GM12878 (cell line): Measurements from ENCODE around the gene PRSS36. TPM values are rescaled to one million over a fixed set of nuclear protein-coding genes. Genes with fewer than 3 reads are reported as not detected.
A peak's percentile ranks its signal among the peaks of the same experiment; 100 is the strongest.

Experiments used
- BHLHE40 ChIP-seq, 2 experiments: fragments of 450-650 bp in 1 of 2; IDR thresholded peaks; 2 replicates each; pipeline ENCODE4 v1.6.1; 2011 to 2017; ENCODE audit warnings: low read depth in 2 of 2, borderline replicate concordance in 1 of 2, improper control_type of control experiment in 1 of 2, low read length in 1 of 2, mild to moderate bottlenecking in 1 of 2
- CBX3 ChIP-seq: fragments of 200-600 bp; sonication (generic); IDR thresholded peaks from 2 replicates; pipeline ENCODE4 v1.6.1; 2016; ENCODE audit warnings: low read depth, borderline replicate concordance
- ETV6 ChIP-seq, 2 experiments: fragments of 450-650 bp in 1 of 2; IDR thresholded peaks in 1 of 2; conservative IDR thresholded peaks in 1 of 2; 2 replicates each; pipeline ENCODE4 v1.6.1; 2014; ENCODE audit warnings: antibody characterized with exemption in 1 of 2, borderline replicate concordance in 1 of 2, low read depth in 1 of 2, mild to moderate bottlenecking in 1 of 2, moderate library complexity in 1 of 2
- EZH2 ChIP-seq: IDR thresholded peaks from 2 replicates; pipeline ENCODE4 v1.6.1; 2012; ENCODE audit warnings: low read depth, mild to moderate bottlenecking, control low read depth, inconsistent platforms, low read length, borderline replicate concordance; ENCODE audit not compliant: control insufficient read depth
- IKZF2 ChIP-seq, 2 experiments: fragments of 450-650 bp; IDR thresholded peaks; 2 replicates each; pipeline ENCODE4 v1.6.1; 2017; ENCODE audit warnings: mild to moderate bottlenecking in 2 of 2, moderate library complexity in 2 of 2
- IRF4 ChIP-seq: IDR thresholded peaks from 2 replicates; pipeline ENCODE4 v1.6.1; 2011; ENCODE audit warnings: low read depth, low read length
- MTA3 ChIP-seq: IDR thresholded peaks from 2 replicates; pipeline ENCODE4 v1.6.1; 2012; ENCODE audit warnings: low read length, inconsistent platforms, borderline replicate concordance
- MXI1 ChIP-seq: fragments of 150-350 bp; IDR thresholded peaks from 2 replicates; pipeline ENCODE4 v1.6.1; 2011; ENCODE audit warnings: low read depth, mild to moderate bottlenecking, inconsistent platforms, low read length, improper control_type of control experiment
- MYC ChIP-seq: IDR thresholded peaks from 2 replicates; pipeline ENCODE4 v1.6.1; 2011; ENCODE audit warnings: mild to moderate bottlenecking, low read length, moderate library complexity, inconsistent platforms; ENCODE audit not compliant: insufficient read depth, insufficient replicate concordance, insufficient read length, severe bottlenecking
- NBN ChIP-seq: fragments of 450-650 bp; IDR thresholded peaks from 2 replicates; pipeline ENCODE4 v1.6.1; 2016
- NFIC ChIP-seq: IDR thresholded peaks from 2 replicates; pipeline ENCODE4 v1.6.1; 2012; ENCODE audit warnings: low read depth, mild to moderate bottlenecking, inconsistent platforms, low read length, moderate library complexity
- POLR2A ChIP-seq: IDR thresholded peaks from 2 replicates; pipeline ENCODE4 v1.6.1; 2011; ENCODE audit warnings: low read depth, mild to moderate bottlenecking, low read length
- RUNX3 ChIP-seq: IDR thresholded peaks from 2 replicates; pipeline ENCODE4 v1.6.1; 2012; ENCODE audit warnings: low read length, inconsistent platforms
- TCF12 ChIP-seq: IDR thresholded peaks from 2 replicates; pipeline ENCODE4 v1.6.1; 2011; ENCODE audit warnings: low read depth, mild to moderate bottlenecking, low read length
- ZNF24 ChIP-seq: fragments of 450-650 bp; IDR thresholded peaks from 2 replicates; pipeline ENCODE4 v1.6.1; 2017; ENCODE audit warnings: antibody characterized with exemption, mild to moderate bottlenecking
- polyA plus RNA-seq, 11 experiments: library from polyadenylated mRNA; depleted of rRNA in 4 of 11; unstranded in 6 of 11; stranded (reverse) in 5 of 11; fragments of >200 nt; fragmentation: Nextera tagmentation in 4 of 11; fragmentation: Illumina TruSeq in 1 of 11; extraction: Ambion mirVana in 4 of 11; extraction: Trizol in 1 of 11; gene quantifications; 1 replicate in 1 of 11; 2 replicates in 10 of 11; pipeline versions ENCODE4 v1.2.1 to v1.2.3, GENCODE V29; 2011 to 2016; ENCODE audit warnings: inconsistent platforms in 2 of 11, missing spikeins in 2 of 11, low read depth in 1 of 11
- total RNA-seq, 4 experiments: library from RNA; depleted of rRNA in 3 of 4; stranded (reverse); fragments of >200 nt in 3 of 4; fragmentation: Illumina TruSeq in 1 of 4; extraction: Trizol in 1 of 4; gene quantifications; 2 replicates each; pipeline versions ENCODE4 v1.2.1 to v1.2.3, GENCODE V29; 2013 to 2021
- TF ChIP-seq, protein P1 (sequence below): IDR thresholded peaks from 2 replicates; pipeline ENCODE4 v1.6.1; 2012; ENCODE audit warnings: low read depth, low read length, improper control_type of control experiment
- TF ChIP-seq, protein P2 (sequence below): fragments of 450-650 bp; IDR thresholded peaks from 2 replicates; pipeline ENCODE4 v1.6.1; 2016; ENCODE audit warnings: mild to moderate bottlenecking, moderate library complexity, borderline replicate concordance
- TF ChIP-seq, protein P3 (sequence below): fragments of 450-650 bp; conservative IDR thresholded peaks from 2 replicates; pipeline ENCODE4 v1.6.1; 2017; ENCODE audit warnings: mild to moderate bottlenecking, moderate library complexity
- TF ChIP-seq, protein P4 (sequence below): IDR thresholded peaks from 2 replicates; pipeline ENCODE4 v1.6.1; 2011; ENCODE audit warnings: borderline replicate concordance, low read depth, mild to moderate bottlenecking, moderate library complexity, low read length; ENCODE audit not compliant: insufficient read depth, poor library complexity, severe bottlenecking
- TF ChIP-seq, protein P5 (sequence below): fragments of 450-650 bp; IDR thresholded peaks from 2 replicates; pipeline ENCODE4 v1.6.1; 2016; ENCODE audit warnings: mild to moderate bottlenecking

Gene PRSS36
- total and polyA plus RNA-seq, 10 of the 15 experiments (the other 5 are each of a cell fraction or from before 2014, with no cell fraction given) = 0.11 to 1.1 (median 0.17) TPM; not detected in 3

DNA sequence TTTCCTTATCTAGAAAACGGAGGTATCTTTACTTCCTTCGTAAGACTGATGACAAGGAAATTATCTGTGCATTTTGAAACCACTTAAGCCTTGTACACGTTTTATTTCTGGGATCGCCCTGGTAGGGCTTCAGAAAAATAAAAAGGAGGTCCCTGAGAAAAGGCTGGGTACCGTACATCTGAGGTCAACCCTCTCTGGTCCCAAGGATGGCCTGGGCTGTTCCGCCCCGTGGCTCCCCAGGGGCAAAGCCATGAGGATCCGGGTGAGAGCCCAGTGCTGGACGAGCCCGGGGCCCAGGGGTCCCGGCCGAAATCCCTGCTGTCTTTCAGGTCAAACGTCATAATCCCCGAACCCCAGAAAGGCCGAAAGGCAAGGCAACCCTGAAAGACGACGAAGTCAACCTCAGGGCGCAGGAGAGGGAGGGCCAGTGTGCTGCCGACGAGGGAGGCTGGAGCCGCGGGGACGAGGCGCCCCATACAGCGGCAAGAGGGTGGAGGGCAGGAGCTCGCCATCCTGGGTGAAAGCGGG lies 29.4 kb upstream of the PRSS36 start (continued):
- 0 out of 4 replicates have a peak, but pooled peaks of 1 of the 2 experiments have one; percentile 2 for TF ChIP-seq ETV6 (conservative IDR thresholded peaks at IDR 0.05 in 1 of 2, IDR thresholded peaks at IDR 0.05 in 1 of 2; ENCODE audit: borderline replicate concordance in 1 of 2, low read depth in 1 of 2)
- no peak for TF ChIP-seq BHLHE40 (IDR thresholded peaks at IDR 0.05; ENCODE audit: borderline replicate concordance in 1 of 2, low read depth in 2 of 2, low read length in 1 of 2)
- no peak for TF ChIP-seq EZH2
- TF ChIP-seq MYC = no peak
- TF ChIP-seq IRF4 = no peak
- TF ChIP-seq RUNX3 = peak; percentile 76; the same call in 1 of the 2 replicates
- TF ChIP-seq MXI1 = 0 out of 2 replicates have a peak, but pooled peaks have one; percentile 33
- TF ChIP-seq NBN = peak; percentile 2; the same call in 1 of the 2 replicates
- no peak for TF ChIP-seq ZNF24
- peak; percentile 4; the same call in 1 of the 2 replicates for TF ChIP-seq NFIC
- TF ChIP-seq MTA3 = no peak
- TF ChIP-seq, protein P1, sequence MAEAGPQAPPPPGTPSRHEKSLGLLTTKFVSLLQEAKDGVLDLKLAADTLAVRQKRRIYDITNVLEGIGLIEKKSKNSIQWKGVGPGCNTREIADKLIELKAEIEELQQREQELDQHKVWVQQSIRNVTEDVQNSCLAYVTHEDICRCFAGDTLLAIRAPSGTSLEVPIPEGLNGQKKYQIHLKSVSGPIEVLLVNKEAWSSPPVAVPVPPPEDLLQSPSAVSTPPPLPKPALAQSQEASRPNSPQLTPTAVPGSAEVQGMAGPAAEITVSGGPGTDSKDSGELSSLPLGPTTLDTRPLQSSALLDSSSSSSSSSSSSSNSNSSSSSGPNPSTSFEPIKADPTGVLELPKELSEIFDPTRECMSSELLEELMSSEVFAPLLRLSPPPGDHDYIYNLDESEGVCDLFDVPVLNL = no peak
- no peak for TF ChIP-seq TCF12
- TF ChIP-seq IKZF2 (IDR thresholded peaks at IDR 0.05) = peak in 1 of 2 experiments; percentile 71; a peak in 2 of 4 replicates
- TF ChIP-seq POLR2A = no peak
- TF ChIP-seq, protein P2, sequence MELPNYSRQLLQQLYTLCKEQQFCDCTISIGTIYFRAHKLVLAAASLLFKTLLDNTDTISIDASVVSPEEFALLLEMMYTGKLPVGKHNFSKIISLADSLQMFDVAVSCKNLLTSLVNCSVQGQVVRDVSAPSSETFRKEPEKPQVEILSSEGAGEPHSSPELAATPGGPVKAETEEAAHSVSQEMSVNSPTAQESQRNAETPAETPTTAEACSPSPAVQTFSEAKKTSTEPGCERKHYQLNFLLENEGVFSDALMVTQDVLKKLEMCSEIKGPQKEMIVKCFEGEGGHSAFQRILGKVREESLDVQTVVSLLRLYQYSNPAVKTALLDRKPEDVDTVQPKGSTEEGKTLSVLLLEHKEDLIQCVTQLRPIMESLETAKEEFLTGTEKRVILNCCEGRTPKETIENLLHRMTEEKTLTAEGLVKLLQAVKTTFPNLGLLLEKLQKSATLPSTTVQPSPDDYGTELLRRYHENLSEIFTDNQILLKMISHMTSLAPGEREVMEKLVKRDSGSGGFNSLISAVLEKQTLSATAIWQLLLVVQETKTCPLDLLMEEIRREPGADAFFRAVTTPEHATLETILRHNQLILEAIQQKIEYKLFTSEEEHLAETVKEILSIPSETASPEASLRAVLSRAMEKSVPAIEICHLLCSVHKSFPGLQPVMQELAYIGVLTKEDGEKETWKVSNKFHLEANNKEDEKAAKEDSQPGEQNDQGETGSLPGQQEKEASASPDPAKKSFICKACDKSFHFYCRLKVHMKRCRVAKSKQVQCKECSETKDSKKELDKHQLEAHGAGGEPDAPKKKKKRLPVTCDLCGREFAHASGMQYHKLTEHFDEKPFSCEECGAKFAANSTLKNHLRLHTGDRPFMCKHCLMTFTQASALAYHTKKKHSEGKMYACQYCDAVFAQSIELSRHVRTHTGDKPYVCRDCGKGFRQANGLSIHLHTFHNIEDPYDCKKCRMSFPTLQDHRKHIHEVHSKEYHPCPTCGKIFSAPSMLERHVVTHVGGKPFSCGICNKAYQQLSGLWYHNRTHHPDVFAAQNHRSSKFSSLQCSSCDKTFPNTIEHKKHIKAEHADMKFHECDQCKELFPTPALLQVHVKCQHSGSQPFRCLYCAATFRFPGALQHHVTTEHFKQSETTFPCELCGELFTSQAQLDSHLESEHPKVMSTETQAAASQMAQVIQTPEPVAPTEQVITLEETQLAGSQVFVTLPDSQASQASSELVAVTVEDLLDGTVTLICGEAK = no peak
- TF ChIP-seq, protein P3, sequence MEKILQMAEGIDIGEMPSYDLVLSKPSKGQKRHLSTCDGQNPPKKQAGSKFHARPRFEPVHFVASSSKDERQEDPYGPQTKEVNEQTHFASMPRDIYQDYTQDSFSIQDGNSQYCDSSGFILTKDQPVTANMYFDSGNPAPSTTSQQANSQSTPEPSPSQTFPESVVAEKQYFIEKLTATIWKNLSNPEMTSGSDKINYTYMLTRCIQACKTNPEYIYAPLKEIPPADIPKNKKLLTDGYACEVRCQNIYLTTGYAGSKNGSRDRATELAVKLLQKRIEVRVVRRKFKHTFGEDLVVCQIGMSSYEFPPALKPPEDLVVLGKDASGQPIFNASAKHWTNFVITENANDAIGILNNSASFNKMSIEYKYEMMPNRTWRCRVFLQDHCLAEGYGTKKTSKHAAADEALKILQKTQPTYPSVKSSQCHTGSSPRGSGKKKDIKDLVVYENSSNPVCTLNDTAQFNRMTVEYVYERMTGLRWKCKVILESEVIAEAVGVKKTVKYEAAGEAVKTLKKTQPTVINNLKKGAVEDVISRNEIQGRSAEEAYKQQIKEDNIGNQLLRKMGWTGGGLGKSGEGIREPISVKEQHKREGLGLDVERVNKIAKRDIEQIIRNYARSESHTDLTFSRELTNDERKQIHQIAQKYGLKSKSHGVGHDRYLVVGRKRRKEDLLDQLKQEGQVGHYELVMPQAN = peak; percentile 49; the same call in 1 of the 2 replicates
- TF ChIP-seq, protein P4, sequence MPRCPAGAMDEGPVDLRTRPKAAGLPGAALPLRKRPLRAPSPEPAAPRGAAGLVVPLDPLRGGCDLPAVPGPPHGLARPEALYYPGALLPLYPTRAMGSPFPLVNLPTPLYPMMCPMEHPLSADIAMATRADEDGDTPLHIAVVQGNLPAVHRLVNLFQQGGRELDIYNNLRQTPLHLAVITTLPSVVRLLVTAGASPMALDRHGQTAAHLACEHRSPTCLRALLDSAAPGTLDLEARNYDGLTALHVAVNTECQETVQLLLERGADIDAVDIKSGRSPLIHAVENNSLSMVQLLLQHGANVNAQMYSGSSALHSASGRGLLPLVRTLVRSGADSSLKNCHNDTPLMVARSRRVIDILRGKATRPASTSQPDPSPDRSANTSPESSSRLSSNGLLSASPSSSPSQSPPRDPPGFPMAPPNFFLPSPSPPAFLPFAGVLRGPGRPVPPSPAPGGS = no peak
- TF ChIP-seq, protein P5, sequence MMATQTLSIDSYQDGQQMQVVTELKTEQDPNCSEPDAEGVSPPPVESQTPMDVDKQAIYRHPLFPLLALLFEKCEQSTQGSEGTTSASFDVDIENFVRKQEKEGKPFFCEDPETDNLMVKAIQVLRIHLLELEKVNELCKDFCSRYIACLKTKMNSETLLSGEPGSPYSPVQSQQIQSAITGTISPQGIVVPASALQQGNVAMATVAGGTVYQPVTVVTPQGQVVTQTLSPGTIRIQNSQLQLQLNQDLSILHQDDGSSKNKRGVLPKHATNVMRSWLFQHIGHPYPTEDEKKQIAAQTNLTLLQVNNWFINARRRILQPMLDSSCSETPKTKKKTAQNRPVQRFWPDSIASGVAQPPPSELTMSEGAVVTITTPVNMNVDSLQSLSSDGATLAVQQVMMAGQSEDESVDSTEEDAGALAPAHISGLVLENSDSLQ = peak; percentile 17; the same call in 1 of the 2 replicates
- no peak for TF ChIP-seq CBX3
